ENCODE measurements around the gene SUN5.
"Not testable (repeated sequence)": the region's sequence is repeated elsewhere in the genome, so short reads cannot be mapped to it uniquely, and the experiment has no call there.

GRCh38 chr20:32950539-32950938 lies 53.7 kb downstream of the SUN5 start:
- not testable (repeated sequence) for TF ChIP-seq POLR2A, CTCF (IDR thresholded peaks at IDR 0.05)

Data from sigmoid colon (tissue), 3 donors.